ENCODE measurements around the gene ABCB4. TPM values are rescaled to one million over a fixed set of nuclear protein-coding genes. Genes with fewer than 3 reads are reported as not detected.

Gene ABCB4
- total RNA-seq, 1 experiment from 2014 or later = 0.67 TPM

DNA sequence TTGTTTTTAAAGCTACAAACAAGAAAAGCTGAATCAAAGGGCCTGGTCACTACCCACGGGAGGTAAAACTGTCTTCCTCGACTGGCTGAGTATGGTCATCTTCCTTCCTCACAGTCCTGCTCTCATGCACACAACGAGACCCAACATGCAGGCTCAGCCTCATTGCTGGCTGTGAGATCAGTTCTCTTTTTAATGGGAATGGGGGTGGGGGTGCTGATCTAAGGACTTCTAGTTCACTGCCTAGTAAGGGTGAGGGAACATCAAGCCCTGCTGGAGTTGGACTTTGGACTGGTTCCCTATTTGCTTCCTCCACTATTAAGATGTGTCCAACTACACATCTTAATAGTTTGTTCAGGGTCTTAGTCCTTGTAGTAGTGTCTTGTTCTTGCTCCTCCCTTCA, 48.2 kb downstream of the ABCB4 start:
- Histone ChIP-seq H3K4me1 (ENCODE audit: low read length) (peaks cover 14% of the 10 kb centered on the region), H3K9me2 (replicated peaks; ENCODE audit: insufficient read depth, low read length) (no peaks in the 10 kb centered on the region), H3K27me3 (ENCODE audit: low read length) (no peaks in the 10 kb centered on the region), H3K79me2 (ENCODE audit: low read length) (no peaks in the 10 kb centered on the region), H4K20me1 (ENCODE audit: insufficient read depth, low read depth, low read length) (no peaks in the 10 kb centered on the region), H2AFZ (ENCODE audit: low read length) (no peak overlapping the region), H3K4me2 (ENCODE audit: low read depth, low read length, poor library complexity, severe bottlenecking) (no peak overlapping the region), H3K27ac (ENCODE audit: low read length) (no peak overlapping the region), H3K9me3 (ENCODE audit: low read length) (no peaks in the 10 kb centered on the region), H3K9ac (ENCODE audit: low read length) (no peak overlapping the region), H3K4me3 (ENCODE audit: low read length) (no peak overlapping the region), H3K36me3 (ENCODE audit: insufficient read depth, low read length) (no peaks in the 10 kb centered on the region)
- DNase-seq = no peak

DNA sequence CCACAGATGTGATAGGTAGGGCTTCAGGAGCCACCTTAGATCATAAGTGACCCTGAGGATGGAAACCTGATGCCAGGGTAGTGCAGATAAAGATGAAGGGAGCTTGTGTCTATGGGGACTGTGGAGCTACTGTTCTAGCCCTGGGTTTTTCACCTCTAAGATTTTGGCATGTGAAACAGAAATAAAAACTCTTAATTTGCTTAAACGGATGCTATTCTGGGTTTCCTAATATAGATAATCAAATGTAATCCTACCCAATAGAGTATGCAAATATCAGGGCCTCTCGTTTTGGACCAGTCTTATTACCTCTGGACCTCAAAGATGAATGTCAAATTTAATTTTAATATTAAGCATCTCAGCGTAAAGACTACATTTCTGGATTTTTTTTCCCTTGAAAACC, 49.3 kb downstream of the ABCB4 start:
- Histone ChIP-seq H3K36me3 (ENCODE audit: insufficient read depth, low read length) (no peaks in the 10 kb centered on the region), H3K4me1 (ENCODE audit: low read length) (peaks cover 14% of the 10 kb centered on the region), H3K4me2 (ENCODE audit: low read depth, low read length, poor library complexity, severe bottlenecking) (peak overlapping the region; percentile 52)

DNA sequence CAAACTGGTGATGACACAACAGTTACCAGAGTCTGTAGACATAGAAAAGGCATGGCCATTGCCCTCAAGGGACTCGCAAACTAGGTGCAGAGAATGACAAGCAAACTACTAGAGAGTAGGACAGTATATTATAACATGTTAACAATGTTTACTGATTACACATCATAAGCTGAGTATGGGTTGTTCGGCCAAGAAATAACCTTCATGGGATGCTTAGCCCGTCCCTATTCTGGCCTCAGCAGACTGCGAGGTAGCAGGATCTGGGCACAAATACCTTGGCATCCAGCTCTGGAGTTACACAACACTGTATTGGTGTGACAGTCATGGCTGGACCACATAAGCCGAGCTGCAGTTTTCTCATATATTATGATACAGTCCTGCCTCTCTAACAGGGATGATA, 51.4 kb downstream of the ABCB4 start:
- Histone ChIP-seq H3K4me2 (ENCODE audit: low read depth, low read length, poor library complexity, severe bottlenecking) (no peak overlapping the region), H3K9me2 (replicated peaks; ENCODE audit: insufficient read depth, low read length) (no peaks in the 10 kb centered on the region), H3K27ac (ENCODE audit: low read length) (no peak overlapping the region), H3K36me3 (ENCODE audit: insufficient read depth, low read length) (no peaks in the 10 kb centered on the region), H3K27me3 (ENCODE audit: low read length) (no peaks in the 10 kb centered on the region), H3K79me2 (ENCODE audit: low read length) (no peaks in the 10 kb centered on the region), H3K9me3 (ENCODE audit: low read length) (no peaks in the 10 kb centered on the region), H3K4me1 (ENCODE audit: low read length) (peaks cover 22% of the 10 kb centered on the region), H4K20me1 (ENCODE audit: insufficient read depth, low read depth, low read length) (no peaks in the 10 kb centered on the region), H3K4me3 (ENCODE audit: low read length) (no peak overlapping the region), H3K9ac (ENCODE audit: low read length) (no peak overlapping the region), H2AFZ (ENCODE audit: low read length) (no peak overlapping the region)
- DNase-seq = no peak

More for the DNA sequence above, 49.3 kb downstream of the ABCB4 start:
- DNase-seq = peak; percentile 66
- H4K20me1 ChIP-seq (ENCODE audit: insufficient read depth, low read depth, low read length) = no peaks in the 10 kb centered on the region
- no peak overlapping the region for H2AFZ ChIP-seq (ENCODE audit: low read length)
- H3K4me3 ChIP-seq (ENCODE audit: low read length) = 0 out of 2 replicates have a peak overlapping the region, but pooled peaks have one; percentile 31
- H3K27ac ChIP-seq (ENCODE audit: low read length) = no peak overlapping the region
- H3K9me2 ChIP-seq (replicated peaks; ENCODE audit: insufficient read depth, low read length) = no peaks in the 10 kb centered on the region
- H3K9me3 ChIP-seq (ENCODE audit: low read length) = no peaks in the 10 kb centered on the region
- no peaks in the 10 kb centered on the region for H3K27me3 ChIP-seq (ENCODE audit: low read length)
- no peaks in the 10 kb centered on the region for H3K79me2 ChIP-seq (ENCODE audit: low read length)
- H3K9ac ChIP-seq (ENCODE audit: low read length) = no peak overlapping the region

DNA sequence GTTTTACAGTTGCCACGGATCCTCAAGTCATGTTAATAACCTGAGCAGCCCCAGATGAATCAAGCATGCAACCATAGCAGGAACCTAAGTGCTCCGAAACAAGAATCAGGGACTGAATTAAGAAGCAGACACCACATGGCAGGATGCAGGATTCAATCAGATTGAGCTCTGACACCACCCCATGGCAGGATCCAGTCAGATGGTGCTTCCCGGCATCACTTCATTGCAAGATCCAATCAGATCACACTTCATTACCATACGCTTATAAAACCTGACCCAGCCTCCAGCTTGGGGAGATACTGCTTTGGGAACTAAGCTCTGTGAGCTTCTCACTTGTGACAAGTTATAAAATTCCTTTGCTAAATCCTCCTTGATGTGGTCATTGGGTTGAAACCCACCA, 55.3 kb downstream of the ABCB4 start:
- Histone ChIP-seq H3K36me3 (ENCODE audit: insufficient read depth, low read length) (no peaks in the 10 kb centered on the region), H3K4me2 (ENCODE audit: low read depth, low read length, poor library complexity, severe bottlenecking) (peak overlapping the region; percentile 9), H3K4me1 (ENCODE audit: low read length) (peaks cover 11% of the 10 kb centered on the region), H3K9me3 (ENCODE audit: low read length) (no peaks in the 10 kb centered on the region), H3K27ac (ENCODE audit: low read length) (no peak overlapping the region), H3K9me2 (replicated peaks; ENCODE audit: insufficient read depth, low read length) (no peaks in the 10 kb centered on the region), H3K9ac (ENCODE audit: low read length) (no peak overlapping the region), H2AFZ (ENCODE audit: low read length) (0 out of 2 replicates have a peak overlapping the region, but pooled peaks have one; percentile 13), H3K79me2 (ENCODE audit: low read length) (no peaks in the 10 kb centered on the region), H3K27me3 (ENCODE audit: low read length) (no peaks in the 10 kb centered on the region), H3K4me3 (ENCODE audit: low read length) (no peak overlapping the region), H4K20me1 (ENCODE audit: insufficient read depth, low read depth, low read length) (no peaks in the 10 kb centered on the region)
- DNase-seq = peak; percentile 65

DNA sequence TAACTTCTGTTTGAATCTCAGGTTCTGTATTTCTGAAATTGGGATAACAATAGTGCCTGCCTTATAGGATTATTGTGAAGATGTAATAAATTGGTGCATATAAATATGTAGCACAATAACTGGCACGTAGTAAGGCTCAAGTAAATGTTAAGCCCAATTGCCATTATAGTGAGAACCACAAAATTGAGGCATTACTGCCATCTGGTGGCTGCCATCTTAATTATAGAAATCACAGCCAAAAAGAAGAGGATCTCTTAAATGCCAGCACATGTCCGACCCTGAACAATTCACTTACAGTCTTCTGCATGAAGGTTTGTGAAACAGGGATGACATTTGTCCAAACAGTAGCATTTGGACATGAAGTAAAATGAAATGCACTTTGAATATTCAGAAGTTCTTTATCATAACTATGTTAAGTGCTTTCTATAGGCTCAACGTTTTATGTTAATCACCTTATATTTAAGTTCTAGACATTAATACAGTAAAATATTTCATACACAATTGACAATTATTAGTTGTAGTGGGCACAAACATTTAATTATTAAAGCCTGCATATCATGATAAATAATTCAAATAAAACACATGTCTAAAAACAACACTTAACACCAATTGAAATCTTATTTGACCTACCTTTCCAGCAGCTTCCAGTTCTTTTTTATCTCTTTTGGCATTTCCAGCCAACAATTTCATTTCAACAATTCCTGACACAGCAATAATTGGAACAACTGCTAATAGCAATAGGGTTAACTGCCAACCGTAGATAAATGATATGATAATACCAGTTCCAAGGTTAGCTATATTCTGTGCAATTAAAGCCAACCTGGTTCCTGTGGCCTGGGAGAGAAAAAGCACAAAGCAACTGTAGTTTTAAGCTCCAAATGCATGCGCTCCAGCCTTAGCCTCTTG, 58.5 kb downstream of the ABCB4 start:
- Histone ChIP-seq H3K9me2 (replicated peaks; ENCODE audit: insufficient read depth, low read length) (no peaks in the 10 kb centered on the region), H3K4me2 (ENCODE audit: low read depth, low read length, poor library complexity, severe bottlenecking) (no peak overlapping the region), H3K36me3 (ENCODE audit: insufficient read depth, low read length) (no peaks in the 10 kb centered on the region), H3K27ac (ENCODE audit: low read length) (no peak overlapping the region), H3K27me3 (ENCODE audit: low read length) (no peaks in the 10 kb centered on the region), H3K9ac (ENCODE audit: low read length) (no peak overlapping the region), H3K79me2 (ENCODE audit: low read length) (no peaks in the 10 kb centered on the region), H3K4me3 (ENCODE audit: low read length) (no peak overlapping the region), H3K9me3 (ENCODE audit: low read length) (no peaks in the 10 kb centered on the region), H3K4me1 (ENCODE audit: low read length) (peaks cover 9% of the 10 kb centered on the region), H4K20me1 (ENCODE audit: insufficient read depth, low read depth, low read length) (no peaks in the 10 kb centered on the region), H2AFZ (ENCODE audit: low read length) (no peak overlapping the region)
- DNase-seq = peak; percentile 89

DNA sequence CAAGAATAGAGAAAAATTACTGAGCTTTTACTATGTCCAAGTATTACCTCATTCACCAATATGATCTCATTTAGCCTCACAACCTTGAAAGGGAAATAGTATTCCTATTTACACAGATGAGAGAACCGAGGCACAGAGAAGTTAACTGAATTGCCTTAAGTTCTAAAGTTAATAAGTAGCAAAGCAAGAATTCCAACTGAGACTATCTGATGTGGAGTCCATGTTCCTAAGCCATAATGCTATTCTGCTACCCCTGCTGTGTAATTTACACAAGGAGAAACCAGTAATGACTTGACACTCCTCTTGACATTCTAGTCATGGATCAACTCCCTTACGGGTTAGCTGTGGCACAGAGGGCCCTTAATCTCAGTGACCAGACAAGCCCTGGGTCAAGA, 60.7 kb downstream of the ABCB4 start:
- no peaks in the 10 kb centered on the region for H3K9me3 ChIP-seq (ENCODE audit: low read length)
- no peaks in the 10 kb centered on the region for H3K9me2 ChIP-seq (replicated peaks; ENCODE audit: insufficient read depth, low read length)
- no peaks in the 10 kb centered on the region for H4K20me1 ChIP-seq (ENCODE audit: insufficient read depth, low read depth, low read length)
- no peaks in the 10 kb centered on the region for H3K79me2 ChIP-seq (ENCODE audit: low read length)
- H3K4me2 ChIP-seq (ENCODE audit: low read depth, low read length, poor library complexity, severe bottlenecking) = no peak overlapping the region
- DNase-seq = no peak
- no peak overlapping the region for H3K27ac ChIP-seq (ENCODE audit: low read length)
- no peaks in the 10 kb centered on the region for H3K36me3 ChIP-seq (ENCODE audit: insufficient read depth, low read length)
- no peak overlapping the region for H3K9ac ChIP-seq (ENCODE audit: low read length)
- no peaks in the 10 kb centered on the region for H3K27me3 ChIP-seq (ENCODE audit: low read length)
- H3K4me3 ChIP-seq (ENCODE audit: low read length) = no peak overlapping the region
- H3K4me1 ChIP-seq (ENCODE audit: low read length) = peaks cover 1% of the 10 kb centered on the region
- no peak overlapping the region for H2AFZ ChIP-seq (ENCODE audit: low read length)

DNA sequence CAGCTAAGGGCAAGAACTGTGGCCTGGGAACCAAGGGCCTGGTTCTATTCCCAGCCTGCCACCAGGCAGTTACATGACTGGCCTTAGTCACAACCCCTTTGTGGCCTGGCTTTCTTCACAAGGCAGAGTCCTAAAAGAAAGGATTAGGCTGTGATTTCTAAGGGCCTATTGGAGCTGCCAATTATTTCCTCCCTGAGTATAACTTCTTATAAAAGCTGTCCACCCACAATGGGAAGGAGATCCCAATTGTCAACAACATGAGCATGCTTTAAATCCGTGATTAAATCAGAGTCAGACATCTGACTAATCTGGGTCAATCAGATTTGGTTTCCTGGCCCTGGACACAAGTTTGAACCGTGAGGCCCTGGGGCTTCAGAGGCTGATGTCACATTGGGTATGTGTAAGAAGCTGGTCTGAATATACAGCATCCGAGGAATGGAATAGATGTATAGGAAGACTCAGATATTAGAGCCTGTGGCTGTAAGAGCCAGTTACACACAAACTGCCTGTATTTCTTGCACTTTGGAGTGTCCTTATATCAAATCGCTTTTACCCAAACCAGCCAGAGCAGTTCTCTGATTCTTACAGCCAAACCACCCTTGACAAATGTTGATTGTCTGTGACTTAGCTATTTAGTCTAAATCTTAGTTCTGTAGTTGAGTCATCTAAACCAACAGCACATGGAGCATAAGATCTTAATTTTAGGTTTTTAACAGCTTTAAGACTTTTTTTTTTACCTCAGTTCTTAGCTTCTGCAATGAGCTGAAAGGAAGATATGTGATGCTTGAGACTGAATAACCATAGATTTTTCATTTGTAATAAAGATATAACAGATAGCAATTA, 61.3 kb downstream of the ABCB4 start:
- no peaks in the 10 kb centered on the region for H3K79me2 ChIP-seq (ENCODE audit: low read length)
- no peak overlapping the region for H3K4me3 ChIP-seq (ENCODE audit: low read length)
- no peak overlapping the region for H3K4me2 ChIP-seq (ENCODE audit: low read depth, low read length, poor library complexity, severe bottlenecking)
- H3K27me3 ChIP-seq (ENCODE audit: low read length) = no peaks in the 10 kb centered on the region
- no peak overlapping the region for H3K27ac ChIP-seq (ENCODE audit: low read length)
- no peak overlapping the region for H2AFZ ChIP-seq (ENCODE audit: low read length)
- H3K9me3 ChIP-seq (ENCODE audit: low read length) = no peaks in the 10 kb centered on the region
- no peaks in the 10 kb centered on the region for H3K9me2 ChIP-seq (replicated peaks; ENCODE audit: insufficient read depth, low read length)
- no peak overlapping the region for H3K9ac ChIP-seq (ENCODE audit: low read length)
- H4K20me1 ChIP-seq (ENCODE audit: insufficient read depth, low read depth, low read length) = no peaks in the 10 kb centered on the region
- no peaks in the 10 kb centered on the region for H3K36me3 ChIP-seq (ENCODE audit: insufficient read depth, low read length)
- DNase-seq = no peak
- no peaks in the 10 kb centered on the region; the same call in 1 of the 2 replicates for H3K4me1 ChIP-seq (ENCODE audit: low read length)

DNA sequence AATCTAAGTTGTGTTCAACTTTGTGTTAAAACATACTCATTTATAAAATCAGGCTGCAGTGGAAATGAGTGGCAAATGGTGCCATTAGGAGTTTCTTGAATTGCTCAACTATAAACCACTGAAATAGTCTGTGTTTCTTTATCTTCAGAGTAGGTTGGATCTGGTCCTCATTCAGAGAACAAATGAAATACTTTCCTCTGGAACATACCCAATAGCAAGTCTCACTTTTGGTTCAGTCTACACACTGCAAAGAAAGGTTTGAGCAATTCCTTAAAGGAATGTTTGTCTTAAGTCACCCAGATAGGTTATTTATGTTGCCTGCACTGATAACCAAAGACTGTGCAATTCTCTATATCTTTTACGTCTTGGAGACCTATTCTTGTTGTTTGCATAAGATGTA, 62.5 kb downstream of the ABCB4 start:
- no peak overlapping the region for H3K4me3 ChIP-seq (ENCODE audit: low read length)
- H3K9me3 ChIP-seq (ENCODE audit: low read length) = no peaks in the 10 kb centered on the region
- H3K79me2 ChIP-seq (ENCODE audit: low read length) = no peaks in the 10 kb centered on the region
- H3K9ac ChIP-seq (ENCODE audit: low read length) = no peak overlapping the region
- H3K36me3 ChIP-seq (ENCODE audit: insufficient read depth, low read length) = no peaks in the 10 kb centered on the region
- H4K20me1 ChIP-seq (ENCODE audit: insufficient read depth, low read depth, low read length) = no peaks in the 10 kb centered on the region
- H3K27me3 ChIP-seq (ENCODE audit: low read length) = no peaks in the 10 kb centered on the region
- no peak overlapping the region for H3K27ac ChIP-seq (ENCODE audit: low read length)
- no peak for DNase-seq
- no peak overlapping the region for H2AFZ ChIP-seq (ENCODE audit: low read length)
- no peaks in the 10 kb centered on the region for H3K9me2 ChIP-seq (replicated peaks; ENCODE audit: insufficient read depth, low read length)
- H3K4me1 ChIP-seq (ENCODE audit: low read length) = no peaks in the 10 kb centered on the region
- H3K4me2 ChIP-seq (ENCODE audit: low read depth, low read length, poor library complexity, severe bottlenecking) = no peak overlapping the region
